ENCODE measurements around the gene KLF9.

DNA sequence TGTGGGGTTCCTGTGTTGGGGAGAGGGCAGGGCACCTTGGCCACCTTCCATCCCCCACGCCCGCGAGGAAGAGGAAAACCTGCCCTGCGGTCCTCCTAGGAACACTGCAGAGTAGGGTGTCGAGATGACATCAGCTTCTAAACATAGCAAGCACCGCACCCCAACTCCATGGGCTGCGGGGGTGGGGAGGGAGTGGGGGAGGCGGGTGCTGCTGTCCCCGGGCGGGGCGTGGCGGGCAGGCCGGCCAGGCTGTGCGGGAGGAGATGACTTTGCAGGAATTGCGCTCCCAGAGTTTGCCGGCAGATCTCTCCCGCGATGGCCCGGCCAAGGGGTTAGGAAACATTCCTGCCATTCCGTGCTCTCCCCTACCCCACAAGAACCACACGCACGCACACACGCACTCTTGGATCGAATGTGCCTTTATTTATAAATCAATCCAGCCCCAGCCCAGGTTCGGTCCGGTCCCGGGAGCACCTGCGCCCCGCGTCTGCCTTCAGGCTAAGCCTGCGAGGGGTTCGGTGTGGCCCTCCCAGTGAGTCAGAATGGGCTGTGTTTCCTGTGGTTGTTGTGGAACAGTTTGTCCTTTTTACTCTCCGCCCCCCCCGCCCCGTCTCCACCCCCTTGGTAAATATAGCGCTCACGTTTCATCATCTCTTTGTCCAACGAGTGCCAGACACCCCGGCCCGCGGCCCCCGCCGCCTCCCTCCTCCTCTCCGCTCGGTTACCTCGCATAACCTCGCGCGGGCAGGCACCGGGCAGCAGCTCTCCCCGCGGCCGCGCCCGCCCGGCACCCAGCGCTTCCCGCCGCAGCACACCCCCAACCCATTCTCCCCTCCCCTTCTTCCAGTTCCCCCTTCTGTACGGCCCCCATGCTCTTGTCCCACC lies 5.3 kb upstream of the KLF9 start:
- no peak; the same call in 1 of the 2 replicates for TF ChIP-seq CTCF (conservative IDR thresholded peaks at IDR 0.05)
- no peak for TF ChIP-seq ZFX (IDR thresholded peaks at IDR 0.05)
